Activated CD8-positive, alpha-beta memory T cell treated with anti-CD3 and anti-CD28 coated beads for 36 hours (primary cell): ENCODE measurements around the gene TUNAR. TPM values are rescaled to one million over a fixed set of nuclear protein-coding genes. Genes with fewer than 3 reads are reported as not detected.
"Not testable (repeated sequence)": the region's sequence is repeated elsewhere in the genome, so short reads cannot be mapped to it uniquely, and the experiment has no call there.

ENCODE experiments used
- CTCF ChIA-PET: fragments of 350-600 bp; sonication (Branson Sonifier 250); formaldehyde crosslinking; loops from one replicate; lab custom pipeline; 2021; ENCODE audit warnings: antibody characterized with exemption; lab: Charles Lee
- POLR2A ChIA-PET: fragments of 350-600 bp; sonication (Branson Sonifier 250); formaldehyde crosslinking; loops from one replicate; lab custom pipeline; 2021; ENCODE audit warnings: antibody characterized with exemption; lab: Charles Lee
- total RNA-seq, 2 experiments: library from RNA; stranded (reverse); gene quantifications; one replicate each; pipeline ENCODE4 v1.2.3, GENCODE V29; 2021

Gene TUNAR
- total RNA-seq, 2 experiments from 2014 or later: not detected

- ChIA-PET POLR2A (no interaction called here), CTCF (no interaction called here)
These were observed 80.2 kb downstream of the TUNAR start for GRCh38 chr14:95956601-95957460.

GRCh38 chr14:95958105-95958504, 81.5 kb downstream of the TUNAR start:
- ChIA-PET CTCF (no interaction called here), POLR2A (no interaction called here)

GRCh38 chr14:95959317-95959716, 82.7 kb downstream of the TUNAR start:
- ChIA-PET POLR2A (no interaction called here), CTCF (no interaction called here)

DNA sequence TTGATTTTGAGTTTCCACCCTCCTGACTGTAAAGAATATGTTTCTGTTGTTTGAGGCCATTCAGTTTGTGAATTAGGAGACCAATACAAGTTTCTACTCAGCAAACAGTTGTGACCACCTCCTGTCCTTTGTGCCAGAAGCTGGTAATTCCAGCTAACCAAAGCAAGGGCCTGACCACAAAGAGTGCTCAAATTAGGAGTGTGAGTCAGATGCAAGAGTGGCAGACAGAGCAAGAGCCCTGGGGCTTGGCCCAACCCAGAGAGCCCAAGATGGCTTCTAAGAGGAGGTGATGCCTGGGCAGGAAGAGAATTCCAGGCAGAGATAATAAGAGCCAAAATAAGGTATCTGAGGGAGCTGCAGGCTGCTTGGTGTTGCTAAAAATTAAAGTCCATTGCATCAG, 84.8 kb downstream of the TUNAR start:
- ChIA-PET POLR2A (no interaction called here), CTCF (no interaction called here)

GRCh38 chr14:95964901-95965300, 88.3 kb downstream of the TUNAR start:
- CTCF ChIA-PET: no interaction called here
- POLR2A ChIA-PET: no interaction called here

GRCh38 chr14:95968048-95968447, 91.4 kb downstream of the TUNAR start:
- POLR2A ChIA-PET, CTCF ChIA-PET: not testable (repeated sequence)

Other genes with a start within 250 kb of the TUNAR start
- gene TCL1B, start 190.4 kb upstream of the TUNAR start, total RNA-seq: not detected
- not detected for gene TCL1A, start 162.7 kb upstream of the TUNAR start, total RNA-seq
- 1 to 10 TPM in 1 of 2 experiments, under 1 TPM in 1; 0.80 to 1.1 TPM for gene C14orf132, start 162.5 kb downstream of the TUNAR start, total RNA-seq